Measurements from ENCODE around the gene KRT33B.

DNA sequence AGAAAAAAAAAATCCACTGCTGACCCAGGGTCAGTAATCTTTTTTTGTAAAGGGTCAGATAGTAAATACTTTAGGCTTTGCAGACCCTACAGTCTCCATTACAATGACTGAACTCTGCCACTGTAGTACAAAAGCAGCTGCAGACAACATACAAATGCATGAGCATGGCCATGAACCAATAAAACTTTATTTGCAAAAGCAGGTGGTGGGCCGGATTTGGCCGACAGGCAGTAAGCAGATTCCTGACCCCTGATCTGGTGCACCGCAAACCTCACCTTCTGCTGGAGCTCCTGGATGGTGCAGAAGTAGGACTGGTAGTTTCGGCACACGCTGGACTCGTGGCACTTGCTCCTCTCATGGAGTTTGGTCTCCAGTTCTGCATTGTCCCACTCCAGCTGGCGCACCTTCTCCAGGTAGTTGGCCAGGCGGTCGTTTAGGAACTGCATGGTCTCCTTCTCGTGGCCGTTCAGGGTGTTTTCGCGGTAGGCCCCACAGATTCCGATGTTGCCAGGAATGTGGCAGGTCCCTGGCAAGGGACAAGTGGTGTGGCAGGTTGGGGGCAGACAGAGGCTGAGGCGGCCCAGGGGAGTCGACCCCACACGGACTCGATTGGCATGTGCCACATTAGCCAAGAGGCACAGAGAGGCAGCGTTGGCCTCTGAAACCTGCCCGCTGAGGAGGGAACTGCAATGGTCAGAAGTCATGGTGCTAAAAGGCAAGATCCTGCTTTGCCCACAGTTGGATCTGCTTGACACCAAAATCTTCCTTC, 41.6 kb upstream of the KRT33B start:
- TF ChIP-seq REST (IDR thresholded peaks at IDR 0.05; ENCODE audit: borderline replicate concordance) (no peak), CTCF (IDR thresholded peaks at IDR 0.05; ENCODE audit: poor library complexity, severe bottlenecking) (no peak), EZH2 (IDR thresholded peaks at IDR 0.05; ENCODE audit: borderline replicate concordance, insufficient read depth, low read length, poor library complexity, severe bottlenecking) (no peak), POLR2AphosphoS5 (IDR thresholded peaks at IDR 0.05) (no peak), TAF1 (IDR thresholded peaks at IDR 0.05; ENCODE audit: low read depth) (no peak), SMC3 (conservative IDR thresholded peaks at IDR 0.05; ENCODE audit: poor library complexity) (no peak), MXI1 (conservative IDR thresholded peaks at IDR 0.05; ENCODE audit: poor library complexity, severe bottlenecking) (no peak), EP300 (conservative IDR thresholded peaks at IDR 0.05; ENCODE audit: poor library complexity, severe bottlenecking) (no peak)
